GM10248 (cell line): ENCODE data around the gene COX8A.
"Not testable (repeated sequence)": the region's sequence is repeated elsewhere in the genome, so short reads cannot be mapped to it uniquely, and the experiment has no call there.

ENCODE experiments used
- CTCF ChIA-PET: fragments of 300-600 bp; sonication (Branson Sonifier 250); formaldehyde crosslinking; extraction: SDS; loops from one replicate; lab custom pipeline; 2021; ENCODE audit warnings: antibody characterized with exemption; lab: Yijun Ruan, JAX
- POLR2A ChIA-PET: fragments of 350-650 bp; sonication (Branson Sonifier 250); formaldehyde crosslinking; extraction: SDS; loops from one replicate; lab custom pipeline; 2020; ENCODE audit warnings: antibody characterized with exemption; lab: Yijun Ruan, JAX
- DNase-seq: peaks from one replicate; pipeline ENCODE4 v3.0.0; 2012; ENCODE audit errors: extremely low spot score
- CTCF ChIP-seq: IDR thresholded peaks from 2 replicates; pipeline ENCODE4 v1.5.1; 2012; ENCODE audit warnings: mild to moderate bottlenecking, low read depth; ENCODE audit errors: extremely low read depth, missing control alignments, control extremely low read depth

Gene COX8A

DNA sequence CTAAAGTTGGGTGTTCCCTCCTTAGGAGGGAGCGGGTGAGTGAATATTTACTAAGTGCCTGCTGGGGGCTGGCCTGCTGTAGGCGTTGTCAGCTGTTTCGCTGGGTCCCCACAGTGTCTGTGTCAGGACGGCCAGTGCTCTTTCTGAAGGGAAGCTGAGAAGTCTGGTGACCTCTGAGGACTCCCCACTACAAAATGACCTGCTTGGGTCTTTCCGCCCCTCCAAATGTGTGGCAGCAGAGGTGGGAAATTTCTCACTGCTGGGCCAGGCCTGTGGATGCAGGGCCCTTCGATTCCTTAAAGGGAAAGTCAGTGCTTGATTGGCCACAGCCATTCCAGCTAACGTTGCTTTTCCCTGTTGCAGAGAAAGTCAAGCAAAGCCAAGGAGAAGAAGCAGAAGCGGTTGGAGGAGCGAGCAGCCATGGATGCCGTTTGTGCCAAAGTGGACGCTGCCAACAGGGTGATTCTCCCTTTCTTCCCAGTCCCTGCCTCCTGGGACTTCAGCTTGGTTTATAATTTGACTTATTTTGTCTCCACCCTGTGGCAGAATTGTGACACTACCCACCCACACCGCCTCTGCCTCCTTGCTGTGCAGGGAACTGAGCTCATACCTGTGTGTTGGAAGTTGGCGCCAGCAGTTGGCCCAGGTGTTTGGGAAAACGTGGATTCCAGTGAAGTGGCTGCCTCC, 28.8 kb upstream of the COX8A start:
- peak; percentile 76 for TF ChIP-seq CTCF
- CTCF ChIA-PET = interaction anchor here (0.7 to 7.0 kb wide), 24 partner anchors 9 to 196 kb away, joined by 3 to 129 read pairs (median 5); partner anchors contain the start of genes MARK2, RCOR2 and ZFTA
- POLR2A ChIA-PET = no interaction called here
- DNase-seq = peak; percentile 64

DNA sequence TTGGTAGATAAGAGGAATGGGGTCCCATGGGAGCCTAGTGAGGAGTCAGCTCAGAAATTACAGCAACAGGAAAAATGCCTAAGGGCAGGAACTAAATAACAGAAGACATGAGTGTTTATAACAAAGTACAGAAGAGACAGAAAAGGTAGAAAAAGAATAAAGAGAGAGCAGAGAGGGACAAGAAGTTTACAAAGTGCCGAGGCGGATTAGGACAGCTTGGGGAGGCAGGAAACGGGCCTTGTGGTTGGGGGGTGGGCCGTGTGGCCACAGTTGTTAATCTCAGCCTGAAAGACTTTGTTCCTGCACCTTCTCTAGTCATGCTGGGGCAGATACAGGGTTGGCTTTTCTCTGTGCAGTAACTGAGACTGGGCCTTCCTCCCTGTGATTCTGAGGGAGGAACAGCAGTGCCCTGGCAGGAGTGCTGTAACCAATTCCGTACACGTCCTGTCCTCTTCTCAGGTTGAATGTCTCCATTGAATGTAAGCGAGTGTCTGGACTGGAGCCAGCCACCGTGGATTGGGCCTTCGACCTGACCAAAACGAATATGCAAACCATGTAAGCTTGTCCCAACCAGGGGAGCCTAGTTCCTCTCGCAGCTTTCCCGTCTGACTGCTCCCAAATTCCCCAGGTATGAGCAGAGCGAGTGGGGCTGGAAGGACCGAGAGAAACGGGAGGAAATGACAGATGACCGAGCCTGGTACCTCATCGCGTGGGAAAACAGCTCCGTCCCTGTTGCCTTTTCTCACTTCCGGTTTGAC, 22.5 kb upstream of the COX8A start:
- TF ChIP-seq CTCF = no peak
- CTCF ChIA-PET = interaction anchor here (0.7 to 4.5 kb wide), 11 partner anchors 10 to 184 kb away, joined by 3 to 23 read pairs (median 4); partner anchors contain the start of gene ZFTA
- POLR2A ChIA-PET = interaction anchor here (0.6 kb wide), 1 partner anchor 13 kb away, joined by 4 read pairs; the partner anchor contains the start of gene NAA40
- peak; percentile 65 for DNase-seq

DNA sequence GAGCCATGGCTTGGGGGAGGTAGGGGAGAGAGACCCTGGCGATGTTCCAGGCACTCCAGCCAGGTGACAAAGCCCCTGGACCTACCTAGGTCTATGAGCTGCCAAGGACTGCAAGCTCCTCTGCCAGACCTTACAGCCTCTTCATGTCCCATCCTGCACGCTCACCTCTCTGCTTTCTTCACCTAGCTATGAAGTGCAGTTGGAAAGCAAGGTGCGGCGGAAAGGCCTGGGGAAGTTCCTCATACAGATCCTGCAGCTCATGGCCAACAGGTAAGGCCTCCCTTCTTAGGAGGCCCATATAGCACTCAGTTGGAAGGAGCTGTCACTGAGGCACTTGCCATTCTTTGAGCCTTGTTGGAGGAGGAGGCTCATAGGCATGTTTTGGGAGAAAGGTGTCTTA, 21.9 kb upstream of the COX8A start:
- no peak for TF ChIP-seq CTCF
- DNase-seq = no peak
- CTCF ChIA-PET = interaction anchor here (0.7 to 4.5 kb wide), 9 partner anchors 9 to 185 kb away, joined by 3 to 23 read pairs (median 5); partner anchors contain the start of gene ZFTA
- POLR2A ChIA-PET = no interaction called here

DNA sequence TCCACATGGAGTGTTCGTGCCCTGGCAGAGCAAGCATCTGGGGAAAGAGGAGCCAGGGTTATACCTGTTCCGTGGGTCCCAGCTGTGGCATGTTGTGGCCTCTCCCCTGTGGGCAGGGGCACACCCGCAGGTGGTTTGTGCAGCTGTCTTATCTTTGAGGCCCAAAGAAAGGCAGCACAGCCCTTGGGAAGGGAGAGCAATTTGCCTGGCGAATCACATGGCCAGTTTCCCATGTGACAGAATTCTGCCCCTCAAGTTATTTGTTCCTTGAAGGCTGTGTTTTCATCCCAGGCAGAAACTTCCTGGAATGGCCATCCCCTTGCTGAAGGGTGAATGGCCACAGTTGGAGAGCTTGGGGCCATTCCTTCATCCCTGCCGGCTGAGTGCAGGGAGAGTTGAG, 16.4 kb upstream of the COX8A start:
- CTCF ChIA-PET = interaction anchor here (1.0 to 7.1 kb wide), 4 partner anchors 8 to 220 kb away, joined by 3 to 46 read pairs (median 4); no protein-coding TSS in a partner anchor
- no peak for TF ChIP-seq CTCF
- POLR2A ChIA-PET = no interaction called here
- DNase-seq = no peak

DNA sequence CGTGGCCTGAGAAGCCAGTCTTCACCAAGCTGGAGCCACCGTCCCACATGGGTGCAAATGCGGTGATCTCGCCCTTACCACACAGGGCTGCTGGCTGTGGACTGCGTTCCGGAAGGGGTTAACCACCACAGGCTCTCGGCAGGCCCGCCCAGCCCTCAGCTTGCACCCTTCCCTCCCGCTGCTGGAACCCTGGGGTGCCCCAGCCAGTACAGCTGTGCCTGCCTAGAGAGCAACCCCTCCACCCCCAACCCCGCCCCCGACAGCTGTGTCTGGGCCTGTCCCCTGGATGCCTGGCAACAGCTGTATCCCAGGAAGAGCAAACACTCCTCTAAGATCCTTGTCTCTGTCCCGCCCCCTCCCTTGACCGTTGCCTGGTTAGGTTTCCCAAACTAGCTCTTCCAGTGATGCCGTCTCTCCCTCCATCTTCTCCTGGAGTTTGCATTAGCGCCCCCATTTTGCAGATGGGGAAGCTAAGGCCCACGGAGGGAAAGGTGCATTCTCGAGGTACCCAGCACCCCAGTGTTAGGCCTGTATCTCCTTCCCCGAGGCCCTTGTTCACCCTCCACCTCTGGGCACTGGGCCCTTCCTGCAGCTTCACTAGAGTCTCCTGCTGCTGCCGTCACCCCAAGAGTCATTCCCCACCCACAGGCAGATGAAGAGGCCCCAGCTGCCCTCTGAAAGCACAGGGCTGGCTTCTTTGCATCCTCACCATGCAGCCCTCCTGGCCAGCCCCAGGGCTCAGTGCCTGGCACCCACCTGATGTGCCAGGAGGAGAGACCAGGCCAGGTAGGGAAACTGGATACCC, 12.6 kb upstream of the COX8A start:
- POLR2A ChIA-PET = interaction anchor here (1.7 kb wide), 1 partner anchor 223 kb away, joined by 11 read pairs; the partner anchor contains the start of gene STIP1
- CTCF ChIA-PET = interaction anchor here (0.9 to 7.1 kb wide), 10 partner anchors 9 to 1056 kb away, joined by 3 to 46 read pairs (median 4); no protein-coding TSS in a partner anchor
- no peak for TF ChIP-seq CTCF
- no peak for DNase-seq

DNA sequence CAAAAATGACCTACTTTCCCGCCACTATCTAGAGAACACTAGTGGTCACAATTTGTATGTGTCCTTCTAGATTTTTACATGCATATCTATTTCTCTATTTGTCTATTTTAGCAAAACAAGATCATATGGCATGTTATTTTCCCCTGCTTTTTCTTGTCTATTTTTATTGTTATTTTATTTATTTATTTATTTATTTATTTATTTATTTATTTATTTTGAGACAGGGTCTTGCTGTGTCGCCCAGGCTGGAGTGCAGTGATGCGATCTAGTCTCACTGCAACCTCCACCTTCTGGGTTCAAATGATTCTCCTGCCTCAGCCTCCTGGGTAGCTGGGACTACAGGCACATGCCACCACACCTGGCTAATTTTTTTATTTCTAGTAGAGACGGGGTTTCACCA, 10.5 kb upstream of the COX8A start:
- CTCF ChIA-PET, POLR2A ChIA-PET, DNase-seq: not testable (repeated sequence)
